HepG2 (cell line): ENCODE data around the gene EVI5. TPM values are rescaled to one million over a fixed set of nuclear protein-coding genes. Genes with fewer than 3 reads are reported as not detected.

Experiments
- ARID3A ChIP-seq: IDR thresholded peaks from 2 replicates; pipeline ENCODE4 v1.6.1; 2012; ENCODE audit warnings: low read depth, low read length, improper control_type of control experiment
- ATF7-NPFF ChIP-seq: sonication (generic); formaldehyde crosslinking; IDR thresholded peaks from 2 replicates; pipeline ENCODE4 v1.8.1; 2023; ENCODE audit warnings: mild to moderate bottlenecking, low read depth, missing genetic modification reagents, moderate library complexity
- ETV5 ChIP-seq: IDR thresholded peaks from 2 replicates; pipeline ENCODE4 v1.6.1; 2018; ENCODE audit warnings: missing biosample characterization, missing genetic modification reagents, inconsistent platforms, borderline replicate concordance
- HBP1 ChIP-seq: IDR thresholded peaks from 2 replicates; pipeline ENCODE4 v1.6.1; 2016; ENCODE audit warnings: low read depth, control low read depth
- HOXA7 ChIP-seq: sonication (generic); formaldehyde crosslinking; IDR thresholded peaks from 2 replicates; pipeline ENCODE4 v1.8.1; 2022; ENCODE audit warnings: mild to moderate bottlenecking, missing genetic modification reagents, moderate library complexity
- HOXA9 ChIP-seq: sonication (generic); formaldehyde crosslinking; IDR thresholded peaks from 2 replicates; pipeline ENCODE4 v1.8.1; 2022; ENCODE audit warnings: missing genetic modification reagents, mild to moderate bottlenecking, moderate library complexity, borderline replicate concordance
- SMC3 ChIP-seq: IDR thresholded peaks from 2 replicates; pipeline ENCODE4 v1.6.1; 2011; ENCODE audit warnings: low read length, improper control_type of control experiment
- TFAP4 ChIP-seq: sonication (generic); IDR thresholded peaks from 2 replicates; pipeline ENCODE4 v1.6.1; 2016; ENCODE audit warnings: low read depth, borderline replicate concordance
- THAP9 ChIP-seq: sonication (generic); formaldehyde crosslinking; IDR thresholded peaks from 2 replicates; pipeline ENCODE4; 2020; ENCODE audit warnings: missing genetic modification reagents, mild to moderate bottlenecking, borderline replicate concordance
- ZKSCAN8 ChIP-seq: IDR thresholded peaks from 2 replicates; pipeline ENCODE4 v1.6.1; 2016; ENCODE audit warnings: borderline replicate concordance, missing genetic modification reagents, missing compliant biosample characterization
- ZNF367 ChIP-seq: sonication (generic); formaldehyde crosslinking; IDR thresholded peaks from 2 replicates; pipeline ENCODE4 v1.4.0; 2020; ENCODE audit warnings: missing genetic modification reagents, borderline replicate concordance
- ZNF678 ChIP-seq: sonication (generic); formaldehyde crosslinking; IDR thresholded peaks from 2 replicates; pipeline ENCODE4 v1.4.0; 2020; ENCODE audit warnings: mild to moderate bottlenecking, missing genetic modification reagents
- ZNF687 ChIP-seq: sonication (generic); formaldehyde crosslinking; IDR thresholded peaks from 2 replicates; pipeline ENCODE4 v1.5.1; 2020; ENCODE audit warnings: mild to moderate bottlenecking, missing genetic modification reagents, moderate library complexity
- ZNF691 ChIP-seq: sonication (generic); formaldehyde crosslinking; IDR thresholded peaks from 2 replicates; pipeline ENCODE4 v1.4.0; 2020; ENCODE audit warnings: missing genetic modification reagents, low read depth, mild to moderate bottlenecking, borderline replicate concordance
- ZSCAN29 ChIP-seq: sonication (generic); formaldehyde crosslinking; conservative IDR thresholded peaks from 2 replicates; pipeline ENCODE4 v1.4.0; 2020; ENCODE audit warnings: mild to moderate bottlenecking, missing genetic modification reagents
- polyA plus RNA-seq, 8 experiments: library from polyadenylated mRNA; depleted of rRNA in 3 of 8; stranded (reverse) in 7 of 8; unstranded in 1 of 8; fragments of >200 nt; fragmentation: Illumina TruSeq in 4 of 8; extraction: Trizol in 4 of 8; gene quantifications; 2 replicates each; pipeline versions ENCODE4 v1.2.1 to v1.2.3, GENCODE V29; 2011 to 2016; ENCODE audit warnings: low read depth in 4 of 8, missing spikeins in 1 of 8, mixed read lengths in 1 of 8; ENCODE audit not compliant: insufficient read depth in 1 of 8
- total RNA-seq, 5 experiments: library from RNA; depleted of rRNA; stranded (reverse); fragments of >200 nt; fragmentation: Illumina TruSeq; extraction: Trizol; gene quantifications; 2 replicates each; pipeline ENCODE4 v1.2.3, GENCODE V29; 2016; ENCODE audit warnings: low read depth in 1 of 5

Gene EVI5
- total and polyA plus RNA-seq, 2 of the 13 experiments (the other 11 are each of a cell fraction or from before 2014, with no cell fraction given), result 4.0 to 12.6 TPM

GRCh38 chr1:92505015-92505692 lies 279.8 kb downstream of the EVI5 start (continued):
- no peak for TF ChIP-seq ZNF691 (CRISPR knock-in tag)
- no peak for TF ChIP-seq HOXA7
- no peak for TF ChIP-seq THAP9 (CRISPR knock-in tag)
- no peak for TF ChIP-seq ZSCAN29 (CRISPR knock-in tag)
- no peak for TF ChIP-seq ATF7-NPFF
- no peak for TF ChIP-seq HOXA9 (CRISPR knock-in tag)
- no peak; the same call in 1 of the 2 replicates for TF ChIP-seq ZNF687 (CRISPR knock-in tag)
- no peak for TF ChIP-seq ZNF367 (CRISPR knock-in tag)
- TF ChIP-seq ETV5 (CRISPR knock-in tag), result peak; percentile 27; the same call in 1 of the 2 replicates
- peak; percentile 88 for TF ChIP-seq ARID3A
- TF ChIP-seq HBP1, result 0 out of 2 replicates have a peak, but pooled peaks have one; percentile 32
- peak; percentile 30; the same call in 1 of the 2 replicates for TF ChIP-seq TFAP4
- 0 out of 2 replicates have a peak, but pooled peaks have one; percentile 17 for TF ChIP-seq SMC3
- peak; percentile 29; the same call in 1 of the 2 replicates for TF ChIP-seq ZKSCAN8
- no peak for TF ChIP-seq ZNF678 (CRISPR knock-in tag)
